Panc1 (cell line): ENCODE data around the gene ZNF32. TPM values are rescaled to one million over a fixed set of nuclear protein-coding genes. Genes with fewer than 3 reads are reported as not detected.
"Not testable (repeated sequence)": the region's sequence is repeated elsewhere in the genome, so short reads cannot be mapped to it uniquely, and the experiment has no call there.

Source experiments
- ATAC-seq: fragments of 200-7000 bp; cut with Tn5 transposase; 2 replicates; pipeline ENCODE4 v1.9.1; 2020; ENCODE audit warnings: mild to moderate bottlenecking, moderate library complexity
- BruUV-seq: library from RNA; stranded (reverse); fragments of 400-500 nt; replicated peaks from 2 replicates; lab custom pipeline; 2021; lab: Mats Ljungman, UMichigan
- CTCF ChIA-PET: fragments of 300-600 bp; sonication (Branson Sonifier 250); formaldehyde crosslinking; loops from one replicate; lab custom pipeline; 2022; ENCODE audit warnings: antibody characterized with exemption; lab: Charles Lee
- POLR2A ChIA-PET: fragments of 300-600 bp; sonication (Branson Sonifier 250); formaldehyde crosslinking; loops from one replicate; lab custom pipeline; 2022; ENCODE audit warnings: antibody characterized with exemption; lab: Charles Lee
- DNase-seq: peaks from one replicate; pipeline ENCODE4 v3.0.0-alpha.2; 2010; ENCODE audit warnings: low read depth, low spot score
- H3K27ac ChIP-seq: 2 replicates; pipeline ENCODE4 v1.5.1; 2011; ENCODE audit warnings: mild to moderate bottlenecking, low read length, inconsistent platforms
- H3K27me3 ChIP-seq: fragments of 200-500 bp; sonication (Bioruptor generic); 2 replicates; pipeline ENCODE4 v1.6.0; 2014; ENCODE audit warnings: low read length, inconsistent platforms; ENCODE audit not compliant: control insufficient read depth, insufficient read depth
- H3K36me3 ChIP-seq: fragments of 200-500 bp; sonication (Bioruptor generic); 2 replicates; pipeline ENCODE4 v1.5.1; 2014; ENCODE audit warnings: inconsistent platforms, mild to moderate bottlenecking, low read length, moderate library complexity; ENCODE audit not compliant: control insufficient read depth, insufficient read depth
- H3K4me1 ChIP-seq: 2 replicates; pipeline ENCODE4 v1.5.1; 2011; ENCODE audit warnings: inconsistent platforms, mild to moderate bottlenecking, low read length, moderate library complexity; ENCODE audit not compliant: control insufficient read depth, insufficient read depth
- H3K4me3 ChIP-seq, 2 experiments: 2 replicates each; pipeline ENCODE4 v1.5.1; 2011 to 2012; ENCODE audit warnings: low read depth in 2 of 2, low read length in 2 of 2, mild to moderate bottlenecking in 2 of 2, inconsistent platforms in 1 of 2, moderate library complexity in 1 of 2
- H3K9me3 ChIP-seq: fragments of 200-500 bp; sonication (Bioruptor generic); 2 replicates; pipeline ENCODE4 v1.5.1; 2014; ENCODE audit warnings: low read depth, mild to moderate bottlenecking, inconsistent platforms, low read length, moderate library complexity; ENCODE audit not compliant: control insufficient read depth, insufficient read depth
- POLR2AphosphoS5 ChIP-seq: IDR thresholded peaks from 2 replicates; pipeline ENCODE4 v1.6.1; 2012; ENCODE audit warnings: mild to moderate bottlenecking, low read depth, low read length, moderate library complexity
- SIN3A ChIP-seq: IDR thresholded peaks from 2 replicates; pipeline ENCODE4 v1.6.1; 2012; ENCODE audit warnings: low read depth, mild to moderate bottlenecking, low read length, moderate library complexity, borderline replicate concordance; ENCODE audit not compliant: insufficient read depth
- TCF7L2 ChIP-seq: IDR thresholded peaks from 2 replicates; pipeline ENCODE4 v1.6.1; 2011; ENCODE audit warnings: mild to moderate bottlenecking, low read depth, low read length, inconsistent platforms
- in situ Hi-C: cut with HindIII; loops from 2 replicates; pipeline ENCODE4 v1.10.0; 2016; ENCODE audit warnings: low sequenced_read_pairs, low pct_unique_long_range_greater_than_20kb
- intact Hi-C: fragments of 100-400 bp; cut with micrococcal nuclease; formaldehyde crosslinking; loops from one replicate; pipeline ENCODE4 v1.10.0; 2022; ENCODE audit not compliant: unreplicated experiment
- total RNA-seq: library from RNA; stranded (reverse); gene quantifications from one replicate; pipeline ENCODE4 v1.2.1, GENCODE V29; 2021; ENCODE audit not compliant: unreplicated experiment
- TF ChIP-seq, protein P1 (sequence below): fragments of 450-650 bp; IDR thresholded peaks from 2 replicates; pipeline ENCODE4 v1.5.1; 2017; ENCODE audit warnings: mild to moderate bottlenecking
- TF ChIP-seq, protein P2 (sequence below), 2 experiments: IDR thresholded peaks; 2 replicates each; pipeline ENCODE4 v1.6.1; 2011 to 2012; ENCODE audit warnings: low read depth in 2 of 2, control low read depth in 1 of 2, low read length in 1 of 2, mild to moderate bottlenecking in 1 of 2, moderate library complexity in 1 of 2; ENCODE audit not compliant: insufficient read depth in 1 of 2

ZNF32 gene
- total RNA-seq, 1 experiment from 2014 or later: 35.6 TPM

- no peak overlapping the region for H3K27ac ChIP-seq
- POLR2A ChIA-PET: interaction anchor here (0.7 kb wide), 1 partner anchor 49 kb away, joined by 5 read pairs; no protein-coding TSS in a partner anchor
- DNase-seq (no peak), ATAC-seq (no peak)
- CTCF ChIA-PET: no interaction called here
- intact Hi-C loops: no loop called here
- H3K4me1 ChIP-seq: no peaks in the 10 kb centered on the region
- H3K4me3 ChIP-seq: no peak overlapping the region
- H3K27me3 ChIP-seq: no peaks in the 10 kb centered on the region
- in situ Hi-C loops: loop anchor here (5.0 kb wide), 1 partner anchor 68 kb away; the partner anchor contains the start of gene ZNF239
- TF ChIP-seq, protein P1, sequence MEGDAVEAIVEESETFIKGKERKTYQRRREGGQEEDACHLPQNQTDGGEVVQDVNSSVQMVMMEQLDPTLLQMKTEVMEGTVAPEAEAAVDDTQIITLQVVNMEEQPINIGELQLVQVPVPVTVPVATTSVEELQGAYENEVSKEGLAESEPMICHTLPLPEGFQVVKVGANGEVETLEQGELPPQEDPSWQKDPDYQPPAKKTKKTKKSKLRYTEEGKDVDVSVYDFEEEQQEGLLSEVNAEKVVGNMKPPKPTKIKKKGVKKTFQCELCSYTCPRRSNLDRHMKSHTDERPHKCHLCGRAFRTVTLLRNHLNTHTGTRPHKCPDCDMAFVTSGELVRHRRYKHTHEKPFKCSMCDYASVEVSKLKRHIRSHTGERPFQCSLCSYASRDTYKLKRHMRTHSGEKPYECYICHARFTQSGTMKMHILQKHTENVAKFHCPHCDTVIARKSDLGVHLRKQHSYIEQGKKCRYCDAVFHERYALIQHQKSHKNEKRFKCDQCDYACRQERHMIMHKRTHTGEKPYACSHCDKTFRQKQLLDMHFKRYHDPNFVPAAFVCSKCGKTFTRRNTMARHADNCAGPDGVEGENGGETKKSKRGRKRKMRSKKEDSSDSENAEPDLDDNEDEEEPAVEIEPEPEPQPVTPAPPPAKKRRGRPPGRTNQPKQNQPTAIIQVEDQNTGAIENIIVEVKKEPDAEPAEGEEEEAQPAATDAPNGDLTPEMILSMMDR: no peak
- no peak for TF ChIP-seq SIN3A
- H3K36me3 ChIP-seq: no peaks in the 10 kb centered on the region
- peaks cover 45% of the 10 kb centered on the region for H3K9me3 ChIP-seq
- no TSS peak for BruUV-seq
These were observed 8.1 kb downstream of the ZNF32 start for GRCh38 chr10:43640603-43641002.

GRCh38 chr10:43635816-43636215, 12.9 kb downstream of the ZNF32 start:
- intact Hi-C loops, CTCF ChIA-PET, H3K27ac ChIP-seq, in situ Hi-C loops, H3K9me3 ChIP-seq, BruUV-seq, H3K4me3 ChIP-seq, H3K4me1 ChIP-seq, DNase-seq, H3K36me3 ChIP-seq, ATAC-seq, H3K27me3 ChIP-seq, POLR2A ChIA-PET: not testable (repeated sequence)

DNA sequence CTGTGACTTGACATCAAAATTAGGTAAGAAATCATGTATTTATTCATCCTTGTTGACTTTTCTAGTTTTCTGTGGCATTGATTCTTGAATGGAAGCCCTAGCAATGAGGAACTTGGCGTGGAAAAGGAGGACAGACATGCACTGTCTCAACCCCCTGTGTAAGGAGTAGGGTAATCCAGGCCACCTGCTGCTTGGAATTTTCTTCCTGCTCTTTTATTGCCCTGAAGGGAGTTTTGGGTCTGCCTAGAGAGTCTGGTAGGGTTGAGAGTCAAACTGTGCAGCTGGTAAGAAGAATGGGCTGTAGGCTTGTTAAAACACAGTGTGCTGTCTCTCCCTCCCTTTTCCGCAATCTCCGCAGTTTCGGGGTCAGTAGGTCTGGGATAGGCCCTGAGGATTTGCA, 19.7 kb downstream of the ZNF32 start:
- intact Hi-C loops: no loop called here
- ChIA-PET POLR2A (no interaction called here), CTCF (no interaction called here)
- in situ Hi-C loops: no loop called here
- BruUV-seq: no TSS peak
- no peaks in the 10 kb centered on the region for H3K9me3 ChIP-seq
- H3K4me3 ChIP-seq: no peak overlapping the region
- no peak overlapping the region for H3K27ac ChIP-seq
- H3K36me3 ChIP-seq: no peaks in the 10 kb centered on the region
- H3K4me1 ChIP-seq: no peaks in the 10 kb centered on the region
- TF ChIP-seq, protein P2, sequence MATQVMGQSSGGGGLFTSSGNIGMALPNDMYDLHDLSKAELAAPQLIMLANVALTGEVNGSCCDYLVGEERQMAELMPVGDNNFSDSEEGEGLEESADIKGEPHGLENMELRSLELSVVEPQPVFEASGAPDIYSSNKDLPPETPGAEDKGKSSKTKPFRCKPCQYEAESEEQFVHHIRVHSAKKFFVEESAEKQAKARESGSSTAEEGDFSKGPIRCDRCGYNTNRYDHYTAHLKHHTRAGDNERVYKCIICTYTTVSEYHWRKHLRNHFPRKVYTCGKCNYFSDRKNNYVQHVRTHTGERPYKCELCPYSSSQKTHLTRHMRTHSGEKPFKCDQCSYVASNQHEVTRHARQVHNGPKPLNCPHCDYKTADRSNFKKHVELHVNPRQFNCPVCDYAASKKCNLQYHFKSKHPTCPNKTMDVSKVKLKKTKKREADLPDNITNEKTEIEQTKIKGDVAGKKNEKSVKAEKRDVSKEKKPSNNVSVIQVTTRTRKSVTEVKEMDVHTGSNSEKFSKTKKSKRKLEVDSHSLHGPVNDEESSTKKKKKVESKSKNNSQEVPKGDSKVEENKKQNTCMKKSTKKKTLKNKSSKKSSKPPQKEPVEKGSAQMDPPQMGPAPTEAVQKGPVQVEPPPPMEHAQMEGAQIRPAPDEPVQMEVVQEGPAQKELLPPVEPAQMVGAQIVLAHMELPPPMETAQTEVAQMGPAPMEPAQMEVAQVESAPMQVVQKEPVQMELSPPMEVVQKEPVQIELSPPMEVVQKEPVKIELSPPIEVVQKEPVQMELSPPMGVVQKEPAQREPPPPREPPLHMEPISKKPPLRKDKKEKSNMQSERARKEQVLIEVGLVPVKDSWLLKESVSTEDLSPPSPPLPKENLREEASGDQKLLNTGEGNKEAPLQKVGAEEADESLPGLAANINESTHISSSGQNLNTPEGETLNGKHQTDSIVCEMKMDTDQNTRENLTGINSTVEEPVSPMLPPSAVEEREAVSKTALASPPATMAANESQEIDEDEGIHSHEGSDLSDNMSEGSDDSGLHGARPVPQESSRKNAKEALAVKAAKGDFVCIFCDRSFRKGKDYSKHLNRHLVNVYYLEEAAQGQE (IDR thresholded peaks at IDR 0.05; ENCODE audit: insufficient read depth in 1 of 2, low read depth in 2 of 2, low read length in 1 of 2): no peak
- TF ChIP-seq POLR2AphosphoS5: no peak
- TF ChIP-seq SIN3A: no peak
- TF ChIP-seq, protein P1: no peak
- no peak for TF ChIP-seq TCF7L2
- DNase-seq: no peak
- no peaks in the 10 kb centered on the region for H3K27me3 ChIP-seq
- ATAC-seq: no peak
